Smooth muscle cell (in vitro differentiated cells): ENCODE data around the gene FBXL7. TPM values are rescaled to one million over a fixed set of nuclear protein-coding genes. Genes with fewer than 3 reads are reported as not detected.

Experiments used
- DNase-seq: peaks from one replicate; lab custom pipeline; 2025; ENCODE audit not compliant: unreplicated experiment; lab: John Stamatoyannopoulos, UW
- H2AFZ ChIP-seq: fragments of 200-600 bp; sonication (generic); 2 replicates; pipeline ENCODE4 v1.6.0; 2016; ENCODE audit warnings: antibody characterized with exemption, low read depth, mild to moderate bottlenecking
- H3F3A ChIP-seq: fragments of 200-600 bp; sonication (generic); 2 replicates; pipeline ENCODE4 v1.6.0; 2017; ENCODE audit warnings: antibody characterized with exemption, low read depth
- H3K27ac ChIP-seq: fragments of 200-600 bp; sonication (generic); 2 replicates; pipeline ENCODE4 v1.5.1; 2016; ENCODE audit warnings: low read depth, mild to moderate bottlenecking
- H3K27me3 ChIP-seq: fragments of 200-600 bp; sonication (generic); 2 replicates; pipeline ENCODE4 v1.6.1; 2016; ENCODE audit warnings: low read depth, mild to moderate bottlenecking
- H3K36me3 ChIP-seq: fragments of 200-600 bp; sonication (generic); 2 replicates; pipeline ENCODE4 v1.5.1; 2016; ENCODE audit warnings: low read depth
- H3K4me1 ChIP-seq: fragments of 200-600 bp; sonication (generic); 2 replicates; pipeline ENCODE4 v1.5.1; 2016; ENCODE audit warnings: low read depth
- H3K4me2 ChIP-seq: fragments of 200-600 bp; sonication (generic); 2 replicates; pipeline ENCODE4 v1.6.0; 2016; ENCODE audit warnings: mild to moderate bottlenecking
- H3K4me3 ChIP-seq: fragments of 200-600 bp; sonication (generic); 2 replicates; pipeline ENCODE4 v1.5.1; 2016; ENCODE audit warnings: mild to moderate bottlenecking
- H3K79me2 ChIP-seq: fragments of 200-600 bp; sonication (generic); 2 replicates; pipeline ENCODE4 v1.6.0; 2016; ENCODE audit warnings: low read depth, mild to moderate bottlenecking
- H3K9ac ChIP-seq: fragments of 200-600 bp; sonication (generic); 2 replicates; pipeline ENCODE4 v1.6.0; 2016; ENCODE audit warnings: low read depth
- H3K9me3 ChIP-seq: fragments of 200-600 bp; sonication (generic); replicated peaks from 2 replicates; pipeline ENCODE4 v1.5.1; 2016; ENCODE audit warnings: low read depth
- H4K20me1 ChIP-seq: fragments of 200-600 bp; sonication (generic); 2 replicates; pipeline ENCODE4 v1.6.0; 2016; ENCODE audit warnings: low read depth
- WGBS: methylation state at CpG from one replicate; pipeline ENCODE4 v1.1.7; 2016; ENCODE audit warnings: low lambda C conversion rate; 5-methylcytosine and 5-hydroxymethylcytosine counted together
- polyA plus RNA-seq: library from polyadenylated mRNA; unstranded; fragments of >200 nt; fragmentation: Nextera tagmentation; extraction: Ambion mirVana; gene quantifications from 2 replicates; pipeline ENCODE4 v1.2.1, GENCODE V29; 2016
- total RNA-seq: library from RNA; depleted of rRNA; stranded (reverse); fragments of >200 nt; gene quantifications from 2 replicates; pipeline ENCODE4 v1.2.3, GENCODE V29; 2014
- TF ChIP-seq, protein P1 (sequence below): fragments of 200-600 bp; sonication (generic); IDR thresholded peaks from 2 replicates; pipeline ENCODE4 v1.5.1; 2017; ENCODE audit warnings: borderline replicate concordance, mild to moderate bottlenecking, antibody characterized with exemption; ENCODE audit not compliant: insufficient read depth, poor library complexity, severe bottlenecking

FBXL7 gene
- total and polyA plus RNA-seq, 2 experiments from 2014 or later, result 20.2 to 21.0 TPM

GRCh38 chr5:15638296-15638695 is 138.3 kb downstream of the FBXL7 start:
- TF ChIP-seq, protein P1, sequence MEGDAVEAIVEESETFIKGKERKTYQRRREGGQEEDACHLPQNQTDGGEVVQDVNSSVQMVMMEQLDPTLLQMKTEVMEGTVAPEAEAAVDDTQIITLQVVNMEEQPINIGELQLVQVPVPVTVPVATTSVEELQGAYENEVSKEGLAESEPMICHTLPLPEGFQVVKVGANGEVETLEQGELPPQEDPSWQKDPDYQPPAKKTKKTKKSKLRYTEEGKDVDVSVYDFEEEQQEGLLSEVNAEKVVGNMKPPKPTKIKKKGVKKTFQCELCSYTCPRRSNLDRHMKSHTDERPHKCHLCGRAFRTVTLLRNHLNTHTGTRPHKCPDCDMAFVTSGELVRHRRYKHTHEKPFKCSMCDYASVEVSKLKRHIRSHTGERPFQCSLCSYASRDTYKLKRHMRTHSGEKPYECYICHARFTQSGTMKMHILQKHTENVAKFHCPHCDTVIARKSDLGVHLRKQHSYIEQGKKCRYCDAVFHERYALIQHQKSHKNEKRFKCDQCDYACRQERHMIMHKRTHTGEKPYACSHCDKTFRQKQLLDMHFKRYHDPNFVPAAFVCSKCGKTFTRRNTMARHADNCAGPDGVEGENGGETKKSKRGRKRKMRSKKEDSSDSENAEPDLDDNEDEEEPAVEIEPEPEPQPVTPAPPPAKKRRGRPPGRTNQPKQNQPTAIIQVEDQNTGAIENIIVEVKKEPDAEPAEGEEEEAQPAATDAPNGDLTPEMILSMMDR, result no peak

GRCh38 chr5:15639288-15639687 is 139.3 kb downstream of the FBXL7 start:
- DNase-seq, result no peak
- 94% methylated on average over 2 of the region's 2 CpGs for WGBS
- no peaks in the 10 kb centered on the region for H3K27me3 ChIP-seq
- H3F3A ChIP-seq, result no peaks in the 10 kb centered on the region
- H3K4me2 ChIP-seq, result no peak overlapping the region
- peaks cover 87% of the 10 kb centered on the region for H4K20me1 ChIP-seq
- no peaks in the 10 kb centered on the region for H3K36me3 ChIP-seq
- TF ChIP-seq, protein P1, result no peak
- no peak overlapping the region for H3K27ac ChIP-seq
- no peak overlapping the region for H3K9ac ChIP-seq
- H2AFZ ChIP-seq, result no peak overlapping the region
- H3K79me2 ChIP-seq, result peaks cover 15% of the 10 kb centered on the region
- no peaks in the 10 kb centered on the region for H3K9me3 ChIP-seq
- H3K4me3 ChIP-seq, result no peak overlapping the region
- H3K4me1 ChIP-seq, result no peaks in the 10 kb centered on the region

More at GRCh38 chr5:15638296-15638695, 138.3 kb downstream of the FBXL7 start:
- no peaks in the 10 kb centered on the region for H3K9me3 ChIP-seq
- H3F3A ChIP-seq, result no peaks in the 10 kb centered on the region
- peaks cover 15% of the 10 kb centered on the region for H3K79me2 ChIP-seq
- H3K4me3 ChIP-seq, result no peak overlapping the region
- H3K9ac ChIP-seq, result no peak overlapping the region
- no peak overlapping the region for H3K27ac ChIP-seq
- H2AFZ ChIP-seq, result no peak overlapping the region
- H3K36me3 ChIP-seq, result no peaks in the 10 kb centered on the region
- H4K20me1 ChIP-seq, result peaks cover 86% of the 10 kb centered on the region
- no peaks in the 10 kb centered on the region for H3K4me1 ChIP-seq
- WGBS, result 97% methylated on average over 6 of the region's 6 CpGs
- DNase-seq, result no peak
- no peaks in the 10 kb centered on the region for H3K27me3 ChIP-seq
- no peak overlapping the region for H3K4me2 ChIP-seq

GRCh38 chr5:15640116-15640515 is 140.1 kb downstream of the FBXL7 start:
- Histone ChIP-seq H3K79me2 (peaks cover 15% of the 10 kb centered on the region), H3K4me3 (no peak overlapping the region), H3K27me3 (no peaks in the 10 kb centered on the region), H3K9me3 (no peaks in the 10 kb centered on the region), H3F3A (no peaks in the 10 kb centered on the region), H4K20me1 (peaks cover 87% of the 10 kb centered on the region), H3K4me1 (no peaks in the 10 kb centered on the region), H2AFZ (no peak overlapping the region), H3K4me2 (no peak overlapping the region), H3K27ac (no peak overlapping the region), H3K36me3 (no peaks in the 10 kb centered on the region), H3K9ac (no peak overlapping the region)
- TF ChIP-seq, protein P1, result no peak
- WGBS, result 98% methylated on average over 5 of the region's 5 CpGs
- no peak for DNase-seq

DNA sequence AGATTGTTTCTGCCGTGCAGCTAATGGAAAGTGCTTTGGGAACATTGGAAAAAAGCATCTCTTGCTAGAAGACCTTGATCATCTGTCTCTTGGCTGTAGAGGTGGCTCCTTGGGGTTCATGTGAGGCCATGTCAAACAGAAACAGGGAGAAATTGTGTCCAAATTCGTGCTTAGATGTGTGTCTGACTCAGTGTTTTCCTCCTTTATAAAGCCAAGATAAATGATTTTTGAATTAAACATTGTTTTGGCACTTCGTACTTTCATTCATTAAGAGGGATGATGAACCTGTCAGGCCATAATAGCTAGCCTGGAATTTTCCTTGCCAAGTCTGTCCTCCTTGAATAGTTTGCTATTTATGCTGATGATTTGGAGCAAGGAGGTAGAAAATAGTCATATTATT is 143.8 kb downstream of the FBXL7 start:
- whole genome bisulfite sequencing, result 94% methylated on average over 3 of the region's 3 CpGs
- no peaks in the 10 kb centered on the region for H3K9me3 ChIP-seq
- peaks cover 90% of the 10 kb centered on the region for H4K20me1 ChIP-seq
- H3K4me2 ChIP-seq, result no peak overlapping the region
- no peaks in the 10 kb centered on the region for H3K27me3 ChIP-seq
- H3K4me3 ChIP-seq, result no peak overlapping the region
- H3K27ac ChIP-seq, result no peak overlapping the region
- H3F3A ChIP-seq, result no peaks in the 10 kb centered on the region
- no peak for DNase-seq
- peaks cover 4% of the 10 kb centered on the region for H3K4me1 ChIP-seq
- no peak overlapping the region for H3K9ac ChIP-seq
- no peaks in the 10 kb centered on the region for H3K36me3 ChIP-seq
- no peak overlapping the region for H2AFZ ChIP-seq
- peaks cover 14% of the 10 kb centered on the region for H3K79me2 ChIP-seq
- TF ChIP-seq, protein P1, result no peak
